GM12865 (cell line): ENCODE measurements around the gene ATN1.

Experiments
- DNase-seq: peaks from one replicate; pipeline ENCODE4 v3.0.0; 2010; ENCODE audit warnings: low read depth
- H3K4me3 ChIP-seq: 2 replicates; pipeline ENCODE4 v1.5.1; 2011; ENCODE audit warnings: mild to moderate bottlenecking, low read depth, low read length, control low read depth
- CTCF ChIP-seq: IDR thresholded peaks from 2 replicates; pipeline ENCODE4 v1.5.1; 2011; ENCODE audit warnings: low read length, control low read depth, low read depth, inconsistent platforms; ENCODE audit not compliant: insufficient read depth; ENCODE audit errors: missing control alignments

The ATN1 gene

DNA sequence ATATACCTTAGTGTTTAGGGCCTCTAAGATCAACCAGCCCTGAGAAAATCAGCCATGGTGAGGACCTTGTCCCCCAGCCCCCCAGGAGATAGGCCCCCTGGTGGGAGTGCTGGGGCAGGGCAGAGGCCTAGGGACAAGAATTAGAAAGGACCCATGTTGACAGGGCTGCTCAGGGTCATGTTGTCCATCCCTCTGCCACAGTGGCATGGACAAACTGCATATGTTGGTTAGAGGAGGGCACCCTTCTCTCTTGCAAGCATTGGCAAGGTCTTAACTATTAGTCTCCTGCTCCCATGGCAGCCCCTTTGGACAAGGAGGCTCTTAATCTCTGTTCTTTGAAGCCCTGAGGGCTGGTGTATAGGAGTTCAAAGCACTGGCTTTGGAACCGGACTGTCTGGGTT is 22.6 kb downstream of the ATN1 start:
- peak; percentile 71 for DNase-seq
- TF ChIP-seq CTCF = peak; percentile 61
- peak overlapping the region; percentile 76 for H3K4me3 ChIP-seq

GRCh38 chr12:6950811-6951540 is 23.2 kb downstream of the ATN1 start, which contains the start of gene PTPN6:
Gene PTPN6, plus strand, starts transcription at chr12:6951356. Its CDS starts 157 bp downstream, at chr12:6951513.
- peak within 1 kb of the TSS; percentile 76 for H3K4me3 ChIP-seq
- DNase-seq = peak; percentile 89

DNA sequence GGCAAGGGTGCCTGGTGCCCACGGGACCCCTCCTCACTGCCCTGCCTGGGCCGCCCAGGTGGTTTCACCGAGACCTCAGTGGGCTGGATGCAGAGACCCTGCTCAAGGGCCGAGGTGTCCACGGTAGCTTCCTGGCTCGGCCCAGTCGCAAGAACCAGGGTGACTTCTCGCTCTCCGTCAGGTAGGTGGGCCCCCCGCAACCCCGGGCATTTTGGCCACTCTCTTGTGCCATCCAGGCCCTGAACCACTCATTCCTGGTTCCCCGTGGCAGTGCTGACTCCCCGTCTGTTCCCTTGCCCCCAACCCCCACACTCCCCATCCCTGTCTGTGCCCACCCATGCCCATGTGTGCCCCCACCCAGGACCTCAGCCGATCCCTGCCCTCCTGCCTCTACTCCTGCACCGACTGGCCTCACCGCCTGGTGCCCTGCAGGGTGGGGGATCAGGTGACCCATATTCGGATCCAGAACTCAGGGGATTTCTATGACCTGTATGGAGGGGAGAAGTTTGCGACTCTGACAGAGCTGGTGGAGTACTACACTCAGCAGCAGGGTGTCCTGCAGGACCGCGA is 23.9 kb downstream of the ATN1 start:
- peak overlapping the region; percentile 76 for H3K4me3 ChIP-seq
- no peak for TF ChIP-seq CTCF
- no peak for DNase-seq

More at GRCh38 chr12:6950811-6951540, 23.2 kb downstream of the ATN1 start, which contains the start of gene PTPN6:
- TF ChIP-seq CTCF = no peak

DNA sequence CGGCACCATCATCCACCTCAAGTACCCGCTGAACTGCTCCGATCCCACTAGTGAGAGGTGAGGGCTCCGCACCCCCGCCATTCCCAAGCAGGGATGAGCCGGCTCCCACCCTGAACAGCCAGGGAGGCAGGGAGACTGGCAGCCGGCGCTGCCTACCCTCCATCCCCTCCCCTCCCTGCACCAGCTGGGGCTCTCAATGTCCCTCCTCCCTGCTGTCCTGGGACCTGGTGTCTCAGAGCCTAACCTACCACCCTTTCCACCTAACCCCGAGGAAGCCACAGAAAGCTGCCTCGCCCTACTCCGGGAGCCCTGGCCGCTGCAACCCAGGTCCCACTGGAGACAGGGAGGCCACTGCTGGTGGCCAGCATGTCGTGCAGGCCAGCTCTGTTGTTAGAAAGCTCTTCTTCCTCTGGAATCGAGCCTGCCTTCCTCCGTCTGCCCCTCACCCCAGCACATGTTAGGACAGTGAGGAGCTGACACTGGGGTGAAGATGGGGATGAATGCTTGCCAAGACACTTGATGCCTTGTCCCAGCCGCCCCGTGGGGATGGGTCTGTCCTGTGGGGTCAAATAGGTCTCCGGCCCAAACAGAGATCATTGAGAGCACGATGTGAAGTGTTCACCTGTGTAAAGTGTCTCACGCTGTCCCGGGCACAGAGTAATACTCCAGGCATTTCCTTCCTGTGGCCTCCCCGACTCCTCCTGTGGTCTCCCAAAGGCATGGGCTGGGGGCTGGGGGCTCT is 24.5 kb downstream of the ATN1 start:
- TF ChIP-seq CTCF = no peak
- peak overlapping the region; percentile 76 for H3K4me3 ChIP-seq
- no peak for DNase-seq

- no peak for TF ChIP-seq CTCF
- no peak for DNase-seq
- peak overlapping the region; percentile 76 for H3K4me3 ChIP-seq
Observed at GRCh38 chr12:6952863-6953441, 25.2 kb downstream of the ATN1 start.

DNA sequence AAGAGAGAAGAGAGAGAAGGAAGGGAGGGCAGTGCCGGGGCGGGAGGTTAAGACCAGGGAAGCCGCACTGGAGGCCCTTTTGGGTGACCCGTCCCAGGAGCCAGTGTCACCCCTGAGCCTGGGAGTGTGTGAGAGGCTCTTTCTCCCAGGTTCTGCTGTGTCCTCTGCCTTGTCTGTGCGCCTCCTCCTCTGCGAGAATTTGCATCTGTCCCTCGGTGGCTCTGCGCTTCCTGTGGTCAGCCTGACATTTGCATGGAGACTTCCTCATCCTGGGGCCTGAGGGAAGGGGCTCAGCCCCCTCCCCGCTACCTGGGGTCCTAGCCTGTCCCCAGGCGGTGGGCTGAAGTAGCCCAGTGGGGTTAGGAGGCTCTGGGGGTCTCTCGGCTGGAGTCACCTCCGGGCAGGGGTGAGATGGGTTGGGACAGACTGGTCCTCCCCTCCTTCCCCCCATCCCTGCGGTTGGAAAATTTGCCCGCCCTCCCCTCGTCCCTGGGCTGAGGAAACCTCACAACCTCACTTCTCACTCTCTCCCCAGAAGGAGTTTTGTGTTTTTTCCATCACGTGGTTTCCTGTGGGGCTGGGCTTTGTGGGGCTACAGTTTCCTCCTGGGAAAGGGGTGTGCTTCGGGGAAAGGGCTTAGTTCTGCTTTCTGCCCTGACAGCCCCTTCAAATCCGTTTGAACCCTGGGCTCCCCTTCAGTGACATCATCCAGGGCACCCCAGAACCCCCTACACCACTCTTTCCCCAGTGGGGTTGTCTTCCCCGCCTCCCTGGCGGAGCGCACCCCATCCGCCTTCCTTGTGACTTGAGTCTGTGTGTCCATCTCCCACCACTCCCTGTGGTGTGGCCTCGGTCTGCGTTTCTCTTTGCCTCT is 25.9 kb downstream of the ATN1 start:
- no peak for TF ChIP-seq CTCF
- peak; percentile 96 for DNase-seq

More for the DNA sequence above, 25.9 kb downstream of the ATN1 start:
- peak overlapping the region; percentile 76 for H3K4me3 ChIP-seq
